Uterus (tissue), 2 donors: ENCODE measurements around the gene MEP1A.
"Not testable (repeated sequence)": the region's sequence is repeated elsewhere in the genome, so short reads cannot be mapped to it uniquely, and the experiment has no call there.

Experiments
- CTCF ChIP-seq, 4 experiments: fragments of 200-600 bp in 2 of 4; fragments of 450-650 bp in 2 of 4; sonication (generic) in 2 of 4; IDR thresholded peaks; one replicate each; pipeline ENCODE4 v1.5.1; 2016 to 2019; ENCODE audit warnings: antibody characterized with exemption in 4 of 4, mild to moderate bottlenecking in 2 of 4, moderate library complexity in 1 of 4
- POLR2A ChIP-seq, 2 donors: fragments of 450-650 bp; IDR thresholded peaks; one replicate each; pipeline ENCODE4 v1.6.1; 2016; ENCODE audit warnings: antibody characterized with exemption in 2 of 2, mild to moderate bottlenecking in 1 of 2, moderate library complexity in 1 of 2

- not testable (repeated sequence) for TF ChIP-seq CTCF, POLR2A (IDR thresholded peaks at IDR 0.05)
Measured at GRCh38 chr6:46842252-46842846, 49.2 kb downstream of the MEP1A start.
